ENCODE results near the gene CMTM4.

DNA sequence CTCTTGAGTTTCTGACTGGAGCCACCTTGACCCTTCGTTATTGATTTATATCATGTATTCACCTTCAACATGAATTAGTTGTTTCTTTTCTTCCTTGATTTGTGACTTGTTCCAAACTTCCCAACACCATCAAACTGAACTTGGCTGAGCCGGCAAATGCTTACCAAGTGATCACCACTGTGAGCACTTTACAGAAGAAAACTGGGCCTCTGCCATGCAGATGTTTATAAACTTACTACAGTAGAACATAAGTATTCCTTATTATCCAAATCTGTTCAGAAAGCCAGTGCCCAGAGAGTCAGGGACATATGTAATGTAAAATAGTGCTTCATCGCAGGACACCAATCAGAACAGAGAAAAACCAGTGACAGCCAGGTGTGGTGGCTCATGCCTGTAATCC is 19.9 kb downstream of the CMTM4 start:
- TF ChIP-seq EZH2 (IDR thresholded peaks at IDR 0.05; ENCODE audit: borderline replicate concordance, low read depth, low read length, severe bottlenecking) = no peak
- TF ChIP-seq CTCF (IDR thresholded peaks at IDR 0.05; ENCODE audit: borderline replicate concordance, extremely low read depth, low read length, poor library complexity, severe bottlenecking) = no peak

All from DND-41 (cell line).